Suprapubic skin (tissue), 4 donors: ENCODE results near the gene ADRA1B. TPM values are rescaled to one million over a fixed set of nuclear protein-coding genes. Genes with fewer than 3 reads are reported as not detected.

Experiments
- DNase-seq, 2 donors: peaks; one replicate each; pipeline ENCODE4 v3.0.0-alpha.2; 2019; ENCODE audit warnings: low spot score in 2 of 2
- H3K27ac ChIP-seq: fragments of 200-600 bp; sonication (generic); one replicate; pipeline ENCODE4 v1.5.1; 2019
- H3K27me3 ChIP-seq: fragments of 200-600 bp; sonication (generic); one replicate; pipeline ENCODE4 v1.5.1; 2019
- H3K36me3 ChIP-seq: fragments of 200-600 bp; sonication (generic); one replicate; pipeline ENCODE4 v1.5.1; 2019
- H3K4me1 ChIP-seq: fragments of 200-600 bp; sonication (generic); one replicate; pipeline ENCODE4 v1.5.1; 2019
- H3K4me3 ChIP-seq: fragments of 200-600 bp; sonication (generic); one replicate; pipeline ENCODE4 v1.5.1; 2019; ENCODE audit warnings: mild to moderate bottlenecking
- H3K9me3 ChIP-seq: fragments of 200-600 bp; sonication (generic); one replicate; pipeline ENCODE4 v1.5.1; 2019
- EP300 ChIP-seq: sonication (generic); formaldehyde crosslinking; IDR thresholded peaks from one replicate; pipeline ENCODE4 v1.6.1; 2017; ENCODE audit warnings: antibody characterized with exemption
- POLR2A ChIP-seq, 2 donors: fragments of 450-650 bp; IDR thresholded peaks; one replicate each; pipeline ENCODE4 v1.6.1; 2017; ENCODE audit warnings: antibody characterized with exemption in 2 of 2, mild to moderate bottlenecking in 2 of 2, moderate library complexity in 2 of 2
- POLR2AphosphoS5 ChIP-seq, 3 donors: sonication (generic); formaldehyde crosslinking; IDR thresholded peaks; one replicate each; pipeline ENCODE4 v1.6.1; 2017; ENCODE audit warnings: antibody characterized with exemption in 3 of 3
- WGBS: methylation state at CpG from one replicate; pipeline ENCODE4 v1.1.5; 2018; 5-methylcytosine and 5-hydroxymethylcytosine counted together
- total RNA-seq, 4 donors: library from RNA; depleted of rRNA; stranded (reverse); fragments of >200 nt; gene quantifications; one replicate each; pipeline ENCODE4 v1.1.0, GENCODE V29; 2016
- TF ChIP-seq, protein P1 (sequence below), 2 donors: fragments of 200-600 bp in 1 of 2; fragments of 450-650 bp in 1 of 2; sonication (generic) in 1 of 2; IDR thresholded peaks; one replicate each; pipeline ENCODE4 v1.5.1; 2016 to 2019; ENCODE audit warnings: antibody characterized with exemption in 2 of 2, mild to moderate bottlenecking in 1 of 2, moderate library complexity in 1 of 2

ADRA1B gene
- total RNA-seq, 4 donors from 2014 or later: 0.36 to 0.64 (median 0.47) TPM; not detected in 1

DNA sequence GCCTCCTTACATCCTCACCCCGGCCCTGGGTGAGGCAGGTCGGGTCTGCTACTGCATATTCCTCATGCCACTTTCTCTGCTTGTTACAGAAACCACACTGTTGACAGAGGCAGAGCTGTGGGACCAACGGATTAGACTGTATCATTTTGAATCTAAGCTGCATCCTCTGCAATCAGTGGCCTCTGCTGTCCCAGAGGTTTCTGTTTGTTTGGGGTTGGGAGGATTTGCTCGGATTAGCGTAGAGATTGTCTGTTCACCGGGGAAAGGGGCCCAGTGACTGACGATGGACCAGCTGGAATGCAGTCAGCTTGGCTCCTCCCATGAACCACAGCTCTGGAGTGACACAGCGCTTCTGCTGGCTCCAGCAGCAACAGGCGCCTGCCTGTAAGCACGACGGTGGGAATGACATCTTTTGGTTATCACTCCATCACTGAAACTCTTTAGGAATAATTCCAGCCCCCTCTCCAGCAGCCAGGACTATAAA lies 37.3 kb upstream of the ADRA1B start:
- H3K27me3 ChIP-seq: no peaks in the 10 kb centered on the region
- no peak overlapping the region for H3K4me3 ChIP-seq
- H3K27ac ChIP-seq: peak overlapping the region; percentile 24
- no peaks in the 10 kb centered on the region for H3K9me3 ChIP-seq
- peaks cover 28% of the 10 kb centered on the region for H3K4me1 ChIP-seq
- peak; percentile 83 for DNase-seq
- WGBS: 3% methylated on average over 7 of the region's 11 CpGs
- TF ChIP-seq EP300: no peak
- TF ChIP-seq POLR2AphosphoS5 (IDR thresholded peaks at IDR 0.05): no peak
- TF ChIP-seq, protein P1, sequence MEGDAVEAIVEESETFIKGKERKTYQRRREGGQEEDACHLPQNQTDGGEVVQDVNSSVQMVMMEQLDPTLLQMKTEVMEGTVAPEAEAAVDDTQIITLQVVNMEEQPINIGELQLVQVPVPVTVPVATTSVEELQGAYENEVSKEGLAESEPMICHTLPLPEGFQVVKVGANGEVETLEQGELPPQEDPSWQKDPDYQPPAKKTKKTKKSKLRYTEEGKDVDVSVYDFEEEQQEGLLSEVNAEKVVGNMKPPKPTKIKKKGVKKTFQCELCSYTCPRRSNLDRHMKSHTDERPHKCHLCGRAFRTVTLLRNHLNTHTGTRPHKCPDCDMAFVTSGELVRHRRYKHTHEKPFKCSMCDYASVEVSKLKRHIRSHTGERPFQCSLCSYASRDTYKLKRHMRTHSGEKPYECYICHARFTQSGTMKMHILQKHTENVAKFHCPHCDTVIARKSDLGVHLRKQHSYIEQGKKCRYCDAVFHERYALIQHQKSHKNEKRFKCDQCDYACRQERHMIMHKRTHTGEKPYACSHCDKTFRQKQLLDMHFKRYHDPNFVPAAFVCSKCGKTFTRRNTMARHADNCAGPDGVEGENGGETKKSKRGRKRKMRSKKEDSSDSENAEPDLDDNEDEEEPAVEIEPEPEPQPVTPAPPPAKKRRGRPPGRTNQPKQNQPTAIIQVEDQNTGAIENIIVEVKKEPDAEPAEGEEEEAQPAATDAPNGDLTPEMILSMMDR (IDR thresholded peaks at IDR 0.05): no peak
- TF ChIP-seq POLR2A (IDR thresholded peaks at IDR 0.05): no peak
- no peaks in the 10 kb centered on the region for H3K36me3 ChIP-seq

DNA sequence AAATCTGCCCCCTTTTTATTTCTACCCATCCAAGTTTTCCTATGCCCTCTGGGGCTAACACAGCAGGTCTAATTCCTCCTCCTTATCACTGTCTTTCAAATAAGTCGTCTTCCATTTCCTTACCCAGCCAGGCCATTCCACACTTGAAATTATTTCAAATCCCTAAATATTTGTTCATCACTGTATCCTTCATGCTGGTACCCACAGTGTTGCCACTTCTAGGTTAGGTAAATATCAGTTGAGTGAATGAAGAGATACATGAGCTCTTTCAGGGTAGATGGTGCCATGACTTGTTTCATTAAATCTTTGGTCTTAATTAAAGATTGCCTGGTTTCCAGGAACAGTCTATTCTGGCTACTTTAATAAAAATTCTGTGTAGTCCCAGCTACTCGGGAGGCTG lies 35.6 kb upstream of the ADRA1B start:
- Histone ChIP-seq H3K4me3 (no peak overlapping the region), H3K9me3 (no peaks in the 10 kb centered on the region), H3K4me1 (peaks cover 28% of the 10 kb centered on the region), H3K27ac (no peak overlapping the region), H3K36me3 (no peaks in the 10 kb centered on the region), H3K27me3 (no peaks in the 10 kb centered on the region)
- DNase-seq: no peak
- 93% methylated on average over 2 of the region's 2 CpGs for WGBS
- TF ChIP-seq EP300: no peak
- no peak for TF ChIP-seq POLR2A (IDR thresholded peaks at IDR 0.05)
- no peak for TF ChIP-seq POLR2AphosphoS5 (IDR thresholded peaks at IDR 0.05)
- TF ChIP-seq, protein P1 (IDR thresholded peaks at IDR 0.05): no peak

DNA sequence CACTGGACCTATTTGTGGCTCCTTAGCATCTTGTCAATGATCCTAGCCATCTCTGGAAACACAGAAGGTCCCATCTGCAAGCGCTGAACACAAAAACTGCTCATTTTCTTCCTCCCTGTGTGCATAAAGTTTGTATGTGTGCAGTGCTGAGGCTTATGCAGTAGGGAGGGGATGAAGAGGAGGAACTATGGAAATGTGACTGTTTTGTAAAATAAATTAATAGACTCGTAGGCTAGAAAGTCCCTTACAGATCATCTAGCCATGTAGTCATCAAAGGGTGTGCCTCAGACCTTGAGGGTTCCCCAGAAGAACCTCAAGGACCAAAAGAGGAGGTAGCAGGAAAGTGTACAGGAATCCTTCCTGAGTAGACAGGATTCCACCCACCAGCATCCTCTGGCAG lies 34.3 kb upstream of the ADRA1B start:
- H3K9me3 ChIP-seq: no peaks in the 10 kb centered on the region
- peaks cover 27% of the 10 kb centered on the region for H3K4me1 ChIP-seq
- no peaks in the 10 kb centered on the region for H3K36me3 ChIP-seq
- no peak overlapping the region for H3K4me3 ChIP-seq
- H3K27me3 ChIP-seq: no peaks in the 10 kb centered on the region
- WGBS: 66% methylated on average over 2 of the region's 2 CpGs
- no peak for TF ChIP-seq EP300
- TF ChIP-seq POLR2A (IDR thresholded peaks at IDR 0.05): no peak
- TF ChIP-seq POLR2AphosphoS5 (IDR thresholded peaks at IDR 0.05): no peak
- TF ChIP-seq, protein P1 (IDR thresholded peaks at IDR 0.05): no peak
- no peak for DNase-seq
- no peak overlapping the region for H3K27ac ChIP-seq

DNA sequence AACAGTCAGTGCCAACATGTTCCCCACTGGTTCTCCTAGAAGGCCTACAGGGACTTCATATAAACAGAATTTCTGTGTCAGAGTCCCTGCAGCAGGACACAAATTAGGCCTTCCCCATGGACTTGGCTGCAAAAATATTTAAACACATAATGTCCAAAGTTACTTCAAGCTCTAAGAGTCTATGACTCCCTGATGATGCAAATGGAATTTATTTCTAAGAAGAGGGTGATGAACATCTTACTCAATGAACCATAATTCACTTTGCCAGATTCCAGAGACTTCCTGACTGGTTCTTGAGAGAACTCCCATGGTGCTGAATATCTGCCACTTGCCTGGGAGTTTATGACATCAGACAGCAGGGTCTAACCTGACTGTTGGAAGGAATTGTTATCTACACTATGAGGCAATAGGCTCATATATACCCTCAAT lies 32.7 kb upstream of the ADRA1B start:
- no peak overlapping the region for H3K27ac ChIP-seq
- H3K4me3 ChIP-seq: no peak overlapping the region
- no peaks in the 10 kb centered on the region for H3K36me3 ChIP-seq
- TF ChIP-seq, protein P1 (IDR thresholded peaks at IDR 0.05): no peak
- no peak for TF ChIP-seq POLR2AphosphoS5 (IDR thresholded peaks at IDR 0.05)
- no peak for TF ChIP-seq EP300
- TF ChIP-seq POLR2A (IDR thresholded peaks at IDR 0.05): no peak
- no peak for DNase-seq
- H3K27me3 ChIP-seq: no peaks in the 10 kb centered on the region
- peaks cover 13% of the 10 kb centered on the region for H3K4me1 ChIP-seq
- H3K9me3 ChIP-seq: no peaks in the 10 kb centered on the region

DNA sequence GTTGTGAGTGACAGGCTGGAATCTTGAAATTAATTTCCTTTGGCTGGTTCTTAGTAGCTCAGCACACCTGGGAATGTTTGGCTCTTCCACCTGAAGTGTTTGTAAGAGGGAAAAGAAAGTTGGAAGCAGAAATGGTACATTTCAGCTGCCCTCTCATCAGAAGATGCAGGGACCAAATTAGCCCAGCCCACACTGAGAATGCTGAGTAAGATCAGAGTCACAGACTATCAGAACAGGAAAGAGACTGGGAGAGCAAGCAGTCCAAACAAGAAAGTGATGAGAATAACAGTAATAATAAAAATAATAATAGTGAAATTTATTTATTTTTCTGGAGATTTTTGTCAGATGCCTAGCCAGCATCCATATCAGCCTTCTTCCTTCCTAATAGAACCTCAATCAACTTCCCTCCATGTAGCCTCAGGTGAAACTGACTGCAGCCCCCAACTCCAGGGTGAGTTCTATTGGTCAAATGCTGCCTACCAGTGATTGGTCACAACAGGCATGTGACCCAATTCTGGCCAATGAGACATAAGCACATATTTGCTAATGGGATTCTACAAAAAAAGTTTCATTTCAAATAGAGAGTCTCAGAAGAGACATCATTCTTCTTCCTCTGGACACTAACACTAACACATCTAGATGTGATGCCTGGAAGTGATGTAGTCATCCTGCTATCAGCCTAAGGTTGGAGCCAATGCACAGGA lies 31.2 kb upstream of the ADRA1B start:
- Histone ChIP-seq H3K9me3 (no peaks in the 10 kb centered on the region), H3K4me1 (peaks cover 6% of the 10 kb centered on the region), H3K4me3 (no peak overlapping the region), H3K36me3 (no peaks in the 10 kb centered on the region), H3K27ac (no peak overlapping the region), H3K27me3 (no peaks in the 10 kb centered on the region)
- DNase-seq: no peak
- TF ChIP-seq, protein P1 (IDR thresholded peaks at IDR 0.05): no peak
- TF ChIP-seq POLR2AphosphoS5 (IDR thresholded peaks at IDR 0.05) (no peak), POLR2A (IDR thresholded peaks at IDR 0.05) (no peak), EP300 (no peak)
